Smooth muscle cell (in vitro differentiated cells): ENCODE measurements around the gene AMBRA1. TPM values are rescaled to one million over a fixed set of nuclear protein-coding genes. Genes with fewer than 3 reads are reported as not detected.

Experiments
- DNase-seq: peaks from one replicate; lab custom pipeline; 2025; ENCODE audit not compliant: unreplicated experiment; lab: John Stamatoyannopoulos, UW
- H2AFZ ChIP-seq: fragments of 200-600 bp; sonication (generic); 2 replicates; pipeline ENCODE4 v1.6.0; 2016; ENCODE audit warnings: antibody characterized with exemption, low read depth, mild to moderate bottlenecking
- H3F3A ChIP-seq: fragments of 200-600 bp; sonication (generic); 2 replicates; pipeline ENCODE4 v1.6.0; 2017; ENCODE audit warnings: antibody characterized with exemption, low read depth
- H3K27ac ChIP-seq: fragments of 200-600 bp; sonication (generic); 2 replicates; pipeline ENCODE4 v1.5.1; 2016; ENCODE audit warnings: low read depth, mild to moderate bottlenecking
- H3K27me3 ChIP-seq: fragments of 200-600 bp; sonication (generic); 2 replicates; pipeline ENCODE4 v1.6.1; 2016; ENCODE audit warnings: low read depth, mild to moderate bottlenecking
- H3K36me3 ChIP-seq: fragments of 200-600 bp; sonication (generic); 2 replicates; pipeline ENCODE4 v1.5.1; 2016; ENCODE audit warnings: low read depth
- H3K4me1 ChIP-seq: fragments of 200-600 bp; sonication (generic); 2 replicates; pipeline ENCODE4 v1.5.1; 2016; ENCODE audit warnings: low read depth
- H3K4me2 ChIP-seq: fragments of 200-600 bp; sonication (generic); 2 replicates; pipeline ENCODE4 v1.6.0; 2016; ENCODE audit warnings: mild to moderate bottlenecking
- H3K4me3 ChIP-seq: fragments of 200-600 bp; sonication (generic); 2 replicates; pipeline ENCODE4 v1.5.1; 2016; ENCODE audit warnings: mild to moderate bottlenecking
- H3K79me2 ChIP-seq: fragments of 200-600 bp; sonication (generic); 2 replicates; pipeline ENCODE4 v1.6.0; 2016; ENCODE audit warnings: low read depth, mild to moderate bottlenecking
- H3K9ac ChIP-seq: fragments of 200-600 bp; sonication (generic); 2 replicates; pipeline ENCODE4 v1.6.0; 2016; ENCODE audit warnings: low read depth
- H3K9me3 ChIP-seq: fragments of 200-600 bp; sonication (generic); replicated peaks from 2 replicates; pipeline ENCODE4 v1.5.1; 2016; ENCODE audit warnings: low read depth
- H4K20me1 ChIP-seq: fragments of 200-600 bp; sonication (generic); 2 replicates; pipeline ENCODE4 v1.6.0; 2016; ENCODE audit warnings: low read depth
- CTCF ChIP-seq: fragments of 200-600 bp; sonication (generic); IDR thresholded peaks from 2 replicates; pipeline ENCODE4 v1.5.1; 2017; ENCODE audit warnings: borderline replicate concordance, mild to moderate bottlenecking, antibody characterized with exemption; ENCODE audit not compliant: insufficient read depth, poor library complexity, severe bottlenecking
- WGBS: methylation state at CpG from one replicate; pipeline ENCODE4 v1.1.7; 2016; ENCODE audit warnings: low lambda C conversion rate; 5-methylcytosine and 5-hydroxymethylcytosine counted together
- polyA plus RNA-seq: library from polyadenylated mRNA; unstranded; fragments of >200 nt; fragmentation: Nextera tagmentation; extraction: Ambion mirVana; gene quantifications from 2 replicates; pipeline ENCODE4 v1.2.1, GENCODE V29; 2016
- total RNA-seq: library from RNA; depleted of rRNA; stranded (reverse); fragments of >200 nt; gene quantifications from 2 replicates; pipeline ENCODE4 v1.2.3, GENCODE V29; 2014

The AMBRA1 gene
- total and polyA plus RNA-seq, 2 experiments from 2014 or later, result 10.3 to 38.3 TPM

- DNase-seq, result no peak
- H3K27ac ChIP-seq, result no peak overlapping the region
- no peak overlapping the region for H3K4me2 ChIP-seq
- 86% methylated on average over 2 of the region's 2 CpGs for WGBS
- H4K20me1 ChIP-seq, result peaks cover 43% of the 10 kb centered on the region
- no peak overlapping the region for H3K9ac ChIP-seq
- H2AFZ ChIP-seq, result no peak overlapping the region
- no peak overlapping the region for H3K4me3 ChIP-seq
- no peaks in the 10 kb centered on the region for H3K36me3 ChIP-seq
- H3K4me1 ChIP-seq, result no peaks in the 10 kb centered on the region
- H3F3A ChIP-seq, result no peaks in the 10 kb centered on the region
- peaks cover 11% of the 10 kb centered on the region for H3K79me2 ChIP-seq
- no peaks in the 10 kb centered on the region for H3K27me3 ChIP-seq
- TF ChIP-seq CTCF, result no peak
- no peaks in the 10 kb centered on the region for H3K9me3 ChIP-seq
These were observed 113.6 kb downstream of the AMBRA1 start for GRCh38 chr11:46480166-46480726.

GRCh38 chr11:46479601-46480000 lies 114.2 kb downstream of the AMBRA1 start:
- Histone ChIP-seq H3K27me3 (no peaks in the 10 kb centered on the region), H3K4me2 (no peak overlapping the region), H3K9me3 (no peaks in the 10 kb centered on the region), H2AFZ (no peak overlapping the region), H3K4me1 (no peaks in the 10 kb centered on the region), H3K4me3 (no peak overlapping the region), H4K20me1 (peaks cover 46% of the 10 kb centered on the region), H3K27ac (no peak overlapping the region), H3K9ac (no peak overlapping the region), H3K79me2 (peaks cover 11% of the 10 kb centered on the region), H3F3A (no peaks in the 10 kb centered on the region), H3K36me3 (no peaks in the 10 kb centered on the region)
- no peak for TF ChIP-seq CTCF
- no peak for DNase-seq
- 95% methylated on average over 7 of the region's 7 CpGs for WGBS

- no peak overlapping the region for H3K4me3 ChIP-seq
- no peak overlapping the region for H3K4me2 ChIP-seq
- no peak for TF ChIP-seq CTCF
- H4K20me1 ChIP-seq, result peaks cover 49% of the 10 kb centered on the region
- no peaks in the 10 kb centered on the region for H3K27me3 ChIP-seq
- H3K4me1 ChIP-seq, result no peaks in the 10 kb centered on the region
- no peaks in the 10 kb centered on the region for H3F3A ChIP-seq
- H3K9me3 ChIP-seq, result no peaks in the 10 kb centered on the region
- no peak for DNase-seq
- H2AFZ ChIP-seq, result no peak overlapping the region
- no peak overlapping the region for H3K27ac ChIP-seq
- 84% methylated on average over 1 of the region's 1 CpG for WGBS
- H3K36me3 ChIP-seq, result no peaks in the 10 kb centered on the region
- peaks cover 11% of the 10 kb centered on the region for H3K79me2 ChIP-seq
- H3K9ac ChIP-seq, result no peak overlapping the region
These were observed 115.6 kb downstream of the AMBRA1 start for GRCh38 chr11:46478196-46478595.

- H4K20me1 ChIP-seq, result peaks cover 51% of the 10 kb centered on the region
- H3K4me2 ChIP-seq, result no peak overlapping the region
- H3K79me2 ChIP-seq, result peaks cover 11% of the 10 kb centered on the region
- no peaks in the 10 kb centered on the region for H3K9me3 ChIP-seq
- WGBS, result 81% methylated on average over 1 of the region's 1 CpG
- no peaks in the 10 kb centered on the region for H3K36me3 ChIP-seq
- no peak overlapping the region for H2AFZ ChIP-seq
- no peaks in the 10 kb centered on the region for H3F3A ChIP-seq
- no peak for DNase-seq
- H3K27me3 ChIP-seq, result no peaks in the 10 kb centered on the region
- no peaks in the 10 kb centered on the region for H3K4me1 ChIP-seq
- no peak overlapping the region for H3K9ac ChIP-seq
- no peak for TF ChIP-seq CTCF
- H3K4me3 ChIP-seq, result no peak overlapping the region
- H3K27ac ChIP-seq, result no peak overlapping the region
These were observed 116.7 kb downstream of the AMBRA1 start for GRCh38 chr11:46477136-46477535.
